Smooth muscle cell of the brain vasculature (primary cell): ENCODE measurements around the gene SPATS1.
"Not testable (repeated sequence)": the region's sequence is repeated elsewhere in the genome, so short reads cannot be mapped to it uniquely, and the experiment has no call there.

Experiments
- DNase-seq: peaks from one replicate; pipeline ENCODE4 v3.0.0-alpha.2; 2012; ENCODE audit warnings: low read depth, low spot score

SPATS1 gene

DNA sequence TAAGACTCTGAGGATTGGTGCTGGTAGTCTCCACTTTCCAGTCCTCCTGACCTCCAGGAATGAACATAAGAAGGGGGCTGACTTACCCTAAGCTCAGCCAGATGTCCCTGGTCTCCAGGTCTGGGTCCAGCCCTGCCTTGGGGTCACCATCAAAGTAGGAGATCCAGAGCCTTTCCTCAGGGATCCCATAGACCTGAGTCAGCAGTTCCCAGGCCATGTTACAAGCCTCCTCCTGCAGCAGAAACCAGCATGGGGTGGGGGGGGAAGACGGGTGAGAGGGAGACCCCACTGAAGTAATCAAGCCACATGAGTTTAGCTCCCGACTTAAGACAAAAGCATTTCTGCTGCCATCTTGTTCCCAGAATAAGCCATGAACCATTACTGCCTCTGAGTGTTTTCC, 31.1 kb upstream of the SPATS1 start:
- no peak for DNase-seq

DNA sequence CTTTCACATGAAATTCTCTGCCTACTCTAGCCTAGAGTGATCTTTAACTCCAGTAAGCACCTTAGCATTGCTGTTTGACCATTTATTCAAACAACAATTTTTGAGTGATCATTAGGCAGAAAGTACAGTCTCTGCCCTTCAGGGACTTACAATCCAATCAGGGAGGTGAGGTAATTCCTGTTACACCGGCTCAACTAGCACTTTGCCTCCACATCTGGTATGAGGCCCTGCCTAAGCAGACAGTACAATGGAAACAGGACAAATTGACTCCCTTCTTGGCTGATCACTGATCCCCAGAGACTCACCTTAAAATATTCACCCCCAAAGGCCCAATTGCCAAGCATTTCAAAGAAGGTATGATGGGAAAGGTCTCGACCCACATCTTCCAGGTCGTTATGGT, 30.7 kb upstream of the SPATS1 start:
- no peak for DNase-seq

DNA sequence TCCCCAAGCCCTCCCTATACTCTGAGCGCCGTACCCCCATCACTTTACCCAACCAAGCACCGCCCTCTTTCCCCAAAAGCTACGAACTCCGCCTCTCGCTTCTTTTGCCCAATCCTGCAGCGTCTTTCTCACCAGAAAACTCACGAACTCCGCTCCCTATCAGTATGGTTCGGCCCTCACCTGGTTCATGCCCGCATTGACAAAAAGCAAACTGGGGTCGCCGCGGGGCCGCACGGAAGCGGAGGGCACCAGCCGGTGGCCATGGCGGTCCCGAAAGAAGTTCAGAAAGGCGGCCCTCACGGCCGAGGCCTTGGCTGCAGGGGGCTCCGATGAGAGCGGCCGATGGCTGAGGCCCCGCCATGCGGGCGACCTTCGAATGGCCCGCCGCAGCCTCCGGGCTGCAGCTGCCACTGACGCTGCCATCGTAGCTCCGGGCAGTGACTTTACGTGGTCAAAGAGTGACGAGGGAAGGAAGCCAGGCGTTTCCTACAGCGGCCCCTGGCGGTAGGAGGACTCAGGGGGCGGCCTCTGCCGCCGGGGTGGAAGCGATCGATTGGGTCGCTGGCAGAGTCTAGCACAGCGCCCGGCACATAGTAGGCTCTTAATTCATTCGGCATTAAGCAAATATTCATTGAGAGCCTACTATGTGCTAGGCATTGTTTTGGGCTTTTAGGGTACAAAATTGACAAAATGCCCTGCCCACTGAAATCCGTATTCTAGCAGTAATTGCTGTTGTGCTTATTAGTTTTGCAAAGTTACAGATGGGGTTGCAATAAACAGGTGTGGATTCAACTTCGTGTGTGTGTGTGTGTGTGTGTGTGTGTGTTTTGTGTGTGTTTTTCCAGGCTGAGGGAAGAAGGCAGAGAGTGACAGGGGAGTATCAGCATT, 29.3 kb upstream of the SPATS1 start, which contains the start of gene AARS2:
TSS of gene AARS2 (minus strand) at position 447 of the 888 bp plus-strand sequence. CDS start at position 423, 24 bp downstream.
- DNase-seq, result peak; percentile 50

- not testable (repeated sequence) for DNase-seq
Observed at GRCh38 chr6:44314657-44315056, 27.8 kb upstream of the SPATS1 start.

DNA sequence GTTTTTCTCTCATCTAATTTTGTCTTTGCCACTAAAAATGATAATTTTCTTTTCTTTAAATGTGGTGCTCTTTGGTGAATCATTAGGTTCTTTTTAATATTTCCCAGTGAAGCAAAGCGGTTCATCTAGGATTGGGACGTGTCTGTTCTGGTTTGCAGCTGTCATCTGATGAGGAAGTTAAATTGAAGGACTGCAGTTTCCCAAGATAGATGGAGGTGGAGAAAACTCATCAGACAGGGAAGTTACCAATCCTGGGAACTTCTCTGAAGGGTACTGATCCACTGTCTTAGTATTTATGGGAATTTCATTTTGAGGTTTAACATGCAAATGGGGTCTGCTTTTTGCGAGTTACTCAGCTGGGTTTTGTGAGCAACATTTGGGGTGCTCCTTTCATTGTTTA, 26.9 kb upstream of the SPATS1 start:
- no peak for DNase-seq

GRCh38 chr6:44315951-44316350, 26.5 kb upstream of the SPATS1 start:
- DNase-seq, result no peak

DNA sequence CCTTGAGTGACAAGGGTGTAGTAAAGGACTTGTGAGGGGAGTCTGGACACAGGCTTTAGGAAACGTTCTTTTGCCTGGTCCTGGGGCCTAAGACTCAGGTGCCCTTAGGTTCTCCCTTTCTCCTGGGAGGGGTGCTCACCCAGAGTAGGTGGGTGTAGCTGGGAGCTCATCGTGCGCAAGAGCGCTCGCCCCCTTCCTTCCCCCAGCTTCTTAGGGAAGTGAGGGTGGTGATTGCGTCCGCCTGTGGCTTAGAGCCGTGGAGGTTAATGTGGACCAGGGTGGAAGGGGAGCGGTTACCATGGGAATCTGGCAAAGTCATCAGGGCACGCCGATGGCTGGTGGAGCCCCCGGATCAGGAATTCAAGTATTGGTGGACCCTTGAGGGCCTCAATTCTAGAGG, 26.0 kb upstream of the SPATS1 start:
- no peak for DNase-seq

DNA sequence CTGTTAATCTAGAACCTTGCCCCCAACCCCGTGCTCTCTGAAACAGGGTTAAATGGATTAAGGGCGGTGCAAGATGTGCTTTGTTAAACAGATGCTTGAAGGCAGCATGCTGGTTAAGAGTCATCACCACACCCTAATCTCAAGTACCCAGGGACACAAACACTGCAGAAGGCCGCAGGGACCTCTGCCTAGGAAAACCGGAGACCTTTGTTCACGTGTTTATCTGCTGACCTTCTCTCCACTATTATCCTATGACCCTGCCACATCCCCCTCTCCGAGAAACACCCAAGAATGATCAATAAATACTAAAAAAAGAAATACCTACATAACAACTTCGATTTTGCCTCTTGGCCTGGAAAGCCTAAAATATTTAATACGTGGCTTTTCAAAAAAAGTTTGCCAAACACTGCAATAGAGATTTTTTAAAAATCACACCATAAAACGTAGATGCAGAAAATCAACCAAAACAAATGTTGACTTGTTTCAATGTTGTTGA, 25.3 kb upstream of the SPATS1 start:
- DNase-seq, result not testable (repeated sequence)

DNA sequence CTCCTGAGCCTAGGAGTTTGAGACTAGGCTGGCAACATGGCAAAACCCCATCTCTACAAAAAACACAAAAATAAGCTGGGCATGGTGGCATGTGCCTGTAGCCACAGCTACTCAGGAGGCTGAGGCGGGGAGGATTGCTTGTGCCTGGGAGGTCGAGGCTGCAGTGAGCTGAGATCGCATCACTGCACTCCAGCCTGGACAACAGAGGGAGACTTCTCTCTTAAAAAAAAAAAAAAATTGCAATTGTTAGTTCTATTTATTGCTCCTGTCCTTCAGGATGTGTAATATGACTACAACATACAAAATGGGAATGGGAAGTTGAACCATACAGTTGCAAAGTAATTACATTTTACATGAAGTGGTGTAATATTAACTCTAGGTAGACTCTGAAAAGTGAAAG, 21.2 kb upstream of the SPATS1 start:
- no peak for DNase-seq

DNA sequence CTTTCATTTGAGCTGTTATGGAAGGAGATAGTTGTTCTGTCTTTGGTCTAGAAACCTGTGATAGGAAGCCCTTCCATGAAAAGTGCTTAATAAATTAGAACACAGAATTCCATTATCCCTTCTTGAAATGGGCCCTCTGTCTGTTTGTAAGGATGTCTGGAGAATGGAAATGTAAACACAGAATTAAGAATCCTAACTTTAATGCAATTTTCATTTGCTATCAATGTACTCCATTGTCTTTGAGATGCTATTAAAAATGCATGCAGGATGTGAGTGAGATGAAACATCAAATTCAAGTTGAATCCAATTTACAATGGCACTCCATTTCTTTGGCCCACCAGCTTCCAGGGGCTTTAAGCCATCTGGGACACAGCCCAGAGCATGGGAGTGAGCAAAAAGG, 15.4 kb upstream of the SPATS1 start:
- no peak for DNase-seq

DNA sequence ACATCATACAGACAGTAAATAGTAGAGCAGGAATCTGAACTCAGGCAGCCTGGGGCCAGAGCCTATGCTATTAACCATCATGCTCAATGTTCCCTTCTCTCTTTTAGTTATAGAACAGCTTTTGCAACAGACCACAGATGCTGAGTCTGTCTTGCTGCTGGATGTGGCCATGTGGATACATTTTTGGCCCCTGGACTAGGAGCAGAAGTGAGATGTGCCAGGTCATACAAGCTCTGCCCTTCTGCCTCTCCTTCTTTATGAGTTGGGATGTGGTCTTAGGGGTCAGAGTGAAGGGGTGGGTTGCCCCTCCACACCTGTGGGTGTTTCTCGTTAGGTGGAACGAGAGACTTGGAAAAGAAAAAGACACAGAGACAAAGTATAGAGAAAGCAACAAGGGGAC, 14.7 kb upstream of the SPATS1 start:
- DNase-seq, result no peak

GRCh38 chr6:44328203-44328602, 14.2 kb upstream of the SPATS1 start:
- not testable (repeated sequence) for DNase-seq

- DNase-seq, result no peak
Observed at GRCh38 chr6:44329858-44330257, 12.6 kb upstream of the SPATS1 start.

- no peak for DNase-seq
Observed at GRCh38 chr6:44332585-44332984, 9.9 kb upstream of the SPATS1 start.

GRCh38 chr6:44333273-44333919, 9.1 kb upstream of the SPATS1 start:
- DNase-seq, result no peak

- DNase-seq, result no peak
Observed at GRCh38 chr6:44333942-44334341, 8.5 kb upstream of the SPATS1 start.

DNA sequence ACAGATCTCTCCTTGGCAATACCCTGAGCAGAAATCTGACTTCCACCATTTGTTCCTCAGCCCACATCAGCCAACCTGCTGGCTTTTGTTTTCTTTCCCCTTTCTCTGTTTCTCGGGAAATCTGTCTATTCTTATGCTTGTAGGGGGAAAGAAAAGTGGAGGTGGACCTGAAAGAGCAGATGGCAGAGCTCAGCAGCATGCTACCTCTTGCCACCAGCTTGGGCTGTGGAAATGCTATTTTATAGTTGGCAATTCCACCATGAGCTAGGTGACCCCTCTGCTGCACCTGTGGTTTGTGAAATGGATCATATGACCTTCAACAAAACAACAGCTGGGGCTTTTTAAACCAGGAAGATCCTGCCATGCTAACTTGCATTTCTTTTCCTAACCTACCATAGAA, 6.8 kb upstream of the SPATS1 start:
- DNase-seq, result no peak

DNA sequence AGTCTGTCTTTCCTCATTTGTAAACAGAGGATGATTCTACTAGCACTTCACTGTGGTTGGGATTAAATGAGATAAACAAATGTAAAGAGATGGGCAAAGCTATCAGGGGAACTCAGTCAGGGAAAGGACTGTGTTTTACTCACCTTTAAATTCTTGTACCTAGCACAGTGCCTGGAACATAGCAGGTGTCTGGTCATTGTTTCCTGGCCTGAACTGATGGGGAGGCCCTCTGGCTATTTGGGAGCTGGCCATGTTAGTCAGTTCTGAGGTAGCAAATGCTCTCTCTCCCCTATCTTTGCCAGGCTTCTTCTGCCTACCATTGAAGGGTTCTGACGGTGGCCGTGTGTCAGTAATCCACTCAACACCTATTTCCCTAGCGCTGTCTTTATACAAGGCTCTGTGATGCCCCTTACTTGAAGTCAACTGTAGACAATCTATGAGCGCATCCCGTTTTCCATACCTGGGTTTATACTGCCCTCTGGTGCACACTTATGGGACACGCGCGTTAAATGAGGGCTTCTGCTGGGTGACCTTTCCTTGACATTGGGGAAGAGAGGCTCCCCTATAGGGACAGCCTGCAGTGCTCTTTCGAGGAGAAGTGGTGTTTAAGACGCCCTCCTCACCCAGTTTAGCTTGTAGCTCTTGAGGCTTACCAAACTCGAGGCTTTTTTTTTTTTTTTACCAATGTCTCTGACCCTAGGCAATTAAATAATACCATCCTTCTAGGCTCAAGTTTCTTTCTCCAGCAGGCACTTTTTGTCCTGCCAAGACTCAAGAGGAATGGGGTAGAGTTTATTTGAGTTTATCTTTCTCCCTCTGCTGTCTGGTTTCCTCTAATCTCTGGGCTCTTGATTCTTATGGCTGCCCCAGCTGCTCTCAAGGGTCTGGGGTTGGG, 4.0 kb upstream of the SPATS1 start:
- DNase-seq, result peak; percentile 33

DNA sequence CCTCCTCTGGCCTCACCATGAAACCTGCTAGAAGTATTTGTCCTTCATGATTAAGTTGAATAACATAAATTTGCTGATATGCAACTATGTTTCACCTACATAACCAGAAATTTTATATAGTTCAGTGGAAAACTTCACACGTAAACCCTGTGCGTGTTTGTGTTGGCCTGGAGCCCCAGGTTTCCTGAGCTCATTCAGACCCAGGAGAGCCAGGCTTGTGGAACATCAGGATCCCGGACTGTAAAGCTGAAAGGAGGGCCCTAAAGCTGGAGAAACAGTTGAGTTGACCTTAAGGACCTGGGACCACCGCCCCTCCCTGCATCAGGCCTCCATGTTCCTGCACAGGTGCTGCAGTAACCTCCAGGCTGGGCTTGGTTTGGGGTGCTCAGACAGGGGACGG, 3.1 kb upstream of the SPATS1 start:
- DNase-seq, result no peak

DNA sequence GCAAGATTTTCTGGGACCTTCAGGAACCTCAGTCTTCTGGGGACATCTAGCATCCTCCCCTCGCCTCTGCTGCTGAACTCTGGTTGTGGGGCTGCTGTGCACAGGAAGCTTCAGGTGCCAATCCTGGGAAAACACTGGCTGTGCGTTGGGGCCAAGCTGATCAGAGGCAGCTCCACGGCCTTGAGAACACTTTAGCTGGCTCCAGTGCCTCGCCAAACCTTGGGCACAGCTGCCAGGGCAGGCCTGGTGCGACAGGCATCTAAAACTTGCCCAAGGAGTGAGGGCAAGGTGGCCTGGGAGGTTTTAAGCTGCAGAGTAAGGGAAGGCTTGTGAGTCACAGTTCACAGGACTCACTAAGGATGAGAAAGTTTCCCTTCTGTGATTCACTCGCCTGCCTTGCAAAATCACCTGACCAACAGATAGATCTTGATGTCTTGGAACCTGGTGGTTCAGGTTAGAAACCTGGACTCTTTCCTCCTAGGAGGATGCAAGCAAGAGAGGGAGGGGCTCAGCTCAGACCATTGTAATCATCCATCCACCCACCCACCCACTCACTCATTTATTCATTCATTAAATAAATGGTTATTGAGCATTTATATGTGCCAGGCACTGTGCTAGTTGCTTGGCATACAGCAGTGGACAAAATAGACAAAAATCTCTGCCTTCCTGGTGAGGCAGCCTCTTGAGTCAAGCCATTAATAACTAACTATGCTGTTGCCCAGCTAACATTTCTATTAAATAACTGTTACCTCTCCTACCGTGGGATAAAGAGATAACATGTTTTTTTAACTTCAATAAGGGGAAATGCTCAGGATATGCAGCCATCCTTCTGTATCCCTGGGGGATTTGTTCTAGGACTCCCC, 2.5 kb upstream of the SPATS1 start:
- no peak for DNase-seq
